GM18861 (cell line): ENCODE measurements around the gene CERCAM.
"Not testable (repeated sequence)": the region's sequence is repeated elsewhere in the genome, so short reads cannot be mapped to it uniquely, and the experiment has no call there.

Experiments
- ATAC-seq: cut with Tn5 transposase; IDR thresholded peaks from one replicate; pipeline ENCODE4 v1.9.1; 2021; ENCODE audit not compliant: unreplicated experiment

CERCAM gene

DNA sequence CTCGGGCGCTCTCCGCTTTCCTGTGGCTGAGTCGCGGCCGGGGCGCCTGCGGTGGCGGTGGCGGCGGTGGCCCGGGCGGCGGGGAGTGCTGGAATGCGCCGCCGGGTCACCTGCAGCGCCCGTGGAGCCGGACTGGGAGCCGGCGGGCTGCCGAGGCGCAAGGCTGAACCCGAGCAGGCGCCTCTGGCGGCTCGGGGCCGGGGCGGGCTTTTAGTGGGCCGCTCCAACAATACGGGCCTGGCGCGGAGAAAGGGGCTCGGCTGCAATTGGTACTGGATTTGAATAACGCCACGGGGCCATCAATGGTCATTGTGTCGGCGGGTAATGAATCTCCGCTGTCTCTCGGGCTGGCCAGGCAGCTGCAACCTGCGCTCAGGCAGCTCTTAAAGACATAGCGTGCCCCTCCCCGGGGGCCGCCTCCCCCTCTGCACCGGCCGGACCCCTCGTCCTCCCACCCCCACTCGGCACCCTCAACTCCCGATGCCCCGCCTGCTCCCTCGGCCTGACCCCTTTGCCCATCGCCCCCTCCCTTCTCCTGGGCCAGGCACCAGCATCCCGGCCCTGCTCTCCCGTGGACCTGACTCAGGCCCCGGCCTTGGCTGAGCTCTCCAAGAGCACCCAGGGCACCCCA lies 27.4 kb upstream of the CERCAM start:
- ATAC-seq, result no peak

DNA sequence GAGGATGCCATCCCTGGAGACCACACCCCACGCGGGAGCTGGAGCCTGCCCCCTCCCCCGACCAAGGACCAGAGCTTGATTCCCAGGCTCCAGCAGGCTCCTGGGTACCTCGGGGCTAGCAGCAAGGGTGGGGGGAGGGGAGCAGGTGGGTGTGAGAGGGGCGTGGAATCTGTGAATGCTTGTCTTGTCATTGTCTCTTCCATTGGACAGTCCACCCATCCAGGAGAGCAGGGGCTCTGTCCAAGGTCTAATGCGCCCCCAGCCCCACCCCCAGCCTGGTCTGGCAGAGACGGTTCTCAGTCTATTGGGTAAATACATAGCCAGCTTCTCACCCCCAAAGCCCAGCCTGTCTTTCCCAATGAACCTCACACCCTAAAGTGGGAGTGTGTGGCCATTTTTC lies 26.7 kb upstream of the CERCAM start:
- ATAC-seq, result no peak

DNA sequence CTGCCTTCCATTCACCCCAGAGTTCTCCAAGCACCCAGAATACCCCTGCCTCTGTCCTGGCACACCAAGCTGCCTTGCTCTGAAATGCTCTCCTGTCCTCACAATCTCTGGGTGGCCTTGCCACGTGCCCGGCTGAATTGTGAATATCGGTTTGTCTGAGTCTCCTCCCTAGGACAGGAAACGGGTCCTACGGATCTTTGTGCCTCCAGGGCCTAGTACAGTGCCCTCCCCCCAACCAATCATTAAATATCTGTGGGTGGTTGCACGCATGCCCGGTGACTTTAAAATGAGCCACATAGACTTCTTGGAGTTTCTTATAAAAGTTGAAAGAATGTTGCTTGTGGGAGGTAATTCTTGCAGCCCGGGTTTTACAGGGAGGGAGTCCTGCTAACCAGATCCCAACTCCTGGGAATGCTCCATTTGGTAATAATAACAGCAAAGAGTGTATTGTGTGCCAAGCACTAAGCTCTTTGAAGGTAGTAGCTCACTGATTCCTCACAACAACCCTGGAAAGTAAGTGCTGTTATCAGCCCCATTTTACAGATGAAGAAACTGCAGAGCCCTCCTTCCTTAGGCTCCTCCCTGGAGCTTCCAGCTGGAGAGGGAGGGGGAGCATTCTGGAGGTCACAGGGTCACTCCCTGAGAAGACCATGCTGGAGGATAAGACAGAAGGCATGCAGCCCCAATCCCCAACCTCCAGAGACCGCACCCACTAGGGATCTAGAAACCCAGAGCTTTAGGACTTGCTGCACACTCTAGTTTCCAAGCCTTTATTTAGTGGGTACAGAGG lies 26.1 kb upstream of the CERCAM start:
- ATAC-seq, result no peak

DNA sequence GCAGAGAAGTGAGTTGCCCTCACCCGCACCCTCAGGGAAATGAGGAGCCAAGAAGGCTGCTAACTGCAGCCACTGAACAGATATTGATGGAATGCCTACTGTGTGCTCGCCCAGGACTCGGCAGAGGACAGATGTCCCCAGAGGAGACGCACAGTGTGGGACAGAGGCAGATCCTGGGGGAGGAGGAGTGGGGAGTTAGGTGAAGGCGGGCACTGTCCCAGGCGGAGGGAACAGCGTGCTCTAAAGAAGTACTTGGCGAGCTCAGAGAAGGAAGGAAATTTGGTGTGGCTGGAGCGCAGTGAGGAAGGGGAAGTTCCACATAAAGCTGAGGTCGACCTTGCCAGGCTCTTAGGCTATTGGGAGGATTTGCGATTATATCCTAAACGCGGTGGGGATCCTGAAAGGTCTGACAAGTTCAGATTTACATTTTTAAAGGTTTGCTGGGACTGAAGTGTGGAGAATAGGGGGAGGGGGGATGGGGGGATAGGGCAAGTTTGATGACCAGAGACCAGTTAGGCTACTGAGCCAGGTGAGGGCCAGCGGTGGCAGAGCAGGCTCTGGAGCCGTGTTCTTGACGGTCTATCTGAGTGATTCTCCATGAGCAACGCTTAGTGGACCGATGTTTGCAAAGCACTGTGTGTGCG lies 23.6 kb upstream of the CERCAM start:
- no peak for ATAC-seq

DNA sequence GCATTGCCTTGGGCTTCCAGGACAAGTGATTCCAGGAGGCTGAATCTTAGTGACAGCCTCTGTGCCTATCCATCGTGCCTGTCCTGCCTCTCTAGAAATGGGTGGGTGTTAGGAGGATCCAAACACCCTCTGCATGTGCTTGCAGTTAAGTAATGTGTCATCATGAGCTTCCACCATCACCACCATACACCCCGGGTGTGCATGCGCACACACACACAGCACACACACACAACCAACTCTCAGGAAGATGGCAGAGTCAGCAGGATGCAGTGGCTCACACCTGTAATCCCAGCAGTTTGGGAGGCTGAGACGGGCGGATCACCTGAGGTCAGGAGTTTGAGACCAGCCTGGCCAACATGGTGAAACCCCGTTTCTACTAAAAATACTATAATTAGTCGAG lies 22.8 kb upstream of the CERCAM start:
- no peak for ATAC-seq

DNA sequence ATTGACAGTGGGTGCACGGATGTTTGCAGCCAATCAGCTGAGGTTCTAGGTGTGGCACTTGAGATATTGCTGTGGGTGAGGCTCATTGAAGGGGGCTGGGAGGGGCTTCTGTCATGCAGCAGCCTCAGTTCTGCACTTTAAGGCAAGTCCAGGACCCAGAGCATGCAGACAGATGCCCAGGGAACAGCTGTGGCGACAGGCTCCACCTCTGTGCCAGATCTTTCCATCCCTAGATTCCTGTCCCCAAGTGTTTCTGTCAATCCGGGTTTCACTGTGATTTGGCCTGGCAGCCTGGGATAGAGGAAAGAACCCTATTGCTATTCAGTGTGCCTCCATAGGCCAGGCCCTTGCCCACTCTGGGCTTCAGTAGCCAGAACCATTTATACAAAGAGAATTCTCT lies 20.8 kb upstream of the CERCAM start:
- ATAC-seq, result no peak

DNA sequence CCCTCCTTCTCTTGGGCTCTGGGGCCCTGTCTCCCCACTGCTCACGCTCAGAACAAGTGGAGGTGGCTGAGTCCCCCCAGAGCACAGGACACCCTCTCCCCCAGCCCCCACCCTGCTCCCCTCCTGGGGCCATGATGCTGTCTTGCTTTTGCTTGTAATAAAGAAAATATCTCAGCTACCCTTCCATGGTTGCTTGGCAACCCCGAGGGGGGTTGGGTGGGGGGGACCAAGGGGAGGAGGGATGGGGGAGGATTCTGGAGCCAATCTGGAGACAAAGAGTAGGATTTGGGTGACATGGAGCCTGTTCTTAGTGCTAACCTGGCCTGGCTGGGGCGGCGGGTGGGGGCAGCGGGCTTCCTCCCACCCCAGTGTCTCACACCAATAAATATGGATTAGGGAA lies 16.1 kb upstream of the CERCAM start:
- ATAC-seq, result no peak

DNA sequence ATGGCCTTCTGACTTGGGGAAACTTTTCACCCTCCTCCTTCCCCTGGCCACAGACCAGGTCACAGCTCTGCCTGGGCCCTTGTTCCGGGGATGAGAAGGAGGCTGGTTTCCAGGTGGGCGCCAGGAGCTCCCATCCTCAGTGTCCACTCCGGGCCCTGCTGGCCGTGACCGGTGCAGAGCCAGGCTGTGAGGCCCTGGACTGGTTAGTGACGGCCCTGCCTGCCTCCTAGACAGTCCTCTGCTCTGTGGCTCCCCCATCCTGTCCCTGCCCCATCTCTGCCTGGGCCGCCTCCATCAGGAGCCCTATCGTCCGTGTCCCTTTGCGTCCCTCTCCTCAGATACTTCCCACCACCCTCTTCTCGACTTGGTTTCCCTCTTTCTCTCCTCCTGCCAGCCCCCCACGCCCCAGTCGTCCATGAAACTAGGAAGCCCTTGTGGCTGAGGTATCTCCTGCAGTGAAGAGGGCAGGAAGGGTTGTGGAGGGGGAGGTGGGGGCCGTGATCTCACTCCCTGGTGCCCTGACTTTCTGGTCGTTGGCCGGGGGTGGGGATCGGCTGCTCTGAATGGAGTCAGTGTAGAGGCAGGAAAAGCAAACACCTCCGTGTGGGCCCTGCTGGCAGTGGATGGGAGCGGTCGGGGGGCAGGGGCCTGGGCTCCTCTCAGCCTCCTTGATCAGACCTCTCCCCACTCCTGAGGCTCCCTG lies 15.4 kb upstream of the CERCAM start:
- no peak for ATAC-seq

- ATAC-seq, result no peak
Measured at GRCh38 chr9:128405780-128406171, 14.9 kb upstream of the CERCAM start.

- no peak for ATAC-seq
Measured at GRCh38 chr9:128406848-128407391, 13.7 kb upstream of the CERCAM start.

DNA sequence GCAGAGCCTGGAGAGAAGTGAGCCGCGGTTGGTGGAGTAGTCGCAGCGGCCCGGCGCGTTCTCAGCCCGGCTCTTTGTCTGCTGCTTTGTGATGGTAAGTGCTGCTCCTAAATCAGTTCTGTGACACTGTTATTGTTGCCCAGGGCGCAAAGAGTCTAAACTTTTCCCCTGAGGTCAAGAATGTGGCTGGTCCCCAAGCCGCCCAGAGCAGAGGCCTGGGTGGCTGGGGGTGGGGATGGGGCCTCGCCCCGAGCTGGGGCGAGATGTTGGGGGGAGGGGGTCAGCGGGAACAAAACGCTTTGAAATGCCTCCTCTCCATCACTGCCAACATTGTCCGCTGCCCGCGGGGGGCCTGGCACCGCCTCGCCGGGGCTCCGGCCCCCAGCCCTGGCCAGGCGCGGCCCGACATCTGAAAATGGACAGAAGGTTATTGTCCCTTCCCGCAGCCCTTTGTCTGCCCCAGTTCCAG lies 11.7 kb upstream of the CERCAM start:
- no peak for ATAC-seq

GRCh38 chr9:128409450-128409849 lies 11.2 kb upstream of the CERCAM start:
- no peak for ATAC-seq

GRCh38 chr9:128409978-128410377 lies 10.7 kb upstream of the CERCAM start:
- ATAC-seq, result no peak

DNA sequence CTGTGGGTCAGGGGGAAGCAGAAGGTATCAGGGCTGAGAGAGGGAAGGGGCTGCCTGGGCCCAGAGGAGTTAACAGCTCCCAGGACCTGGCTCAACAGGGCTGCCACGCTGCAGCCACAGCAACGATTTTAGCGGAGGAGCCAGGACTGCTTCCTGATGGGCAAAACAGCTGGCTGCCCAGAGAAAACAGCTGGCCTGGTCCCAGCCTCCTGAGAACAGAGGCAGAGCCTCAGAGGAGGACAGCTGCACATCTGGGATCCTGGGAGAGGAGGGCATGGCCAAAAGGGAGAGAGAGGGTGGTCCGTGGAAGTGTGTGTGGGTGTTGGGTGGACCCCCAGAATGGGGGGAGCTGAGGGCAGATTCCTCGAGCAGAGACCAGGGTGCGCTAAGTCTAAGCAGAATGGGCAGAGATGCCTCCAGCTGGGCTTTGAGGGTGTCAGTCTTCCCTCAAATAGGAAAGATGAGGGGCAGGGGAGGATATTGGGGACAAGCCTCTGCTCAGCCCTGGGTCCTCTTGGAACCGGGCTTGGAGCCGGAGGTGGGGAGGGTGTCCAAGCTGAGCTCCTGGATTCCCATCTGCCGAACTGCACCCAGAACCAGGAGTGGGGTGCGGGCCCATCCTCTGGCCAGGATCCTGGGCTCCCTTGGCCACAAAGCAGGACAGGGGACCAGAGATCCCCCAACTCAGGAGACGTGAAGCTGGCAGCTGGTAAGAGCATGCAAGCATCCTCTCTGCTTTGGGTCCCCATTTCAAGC lies 9.1 kb upstream of the CERCAM start:
- no peak for ATAC-seq

DNA sequence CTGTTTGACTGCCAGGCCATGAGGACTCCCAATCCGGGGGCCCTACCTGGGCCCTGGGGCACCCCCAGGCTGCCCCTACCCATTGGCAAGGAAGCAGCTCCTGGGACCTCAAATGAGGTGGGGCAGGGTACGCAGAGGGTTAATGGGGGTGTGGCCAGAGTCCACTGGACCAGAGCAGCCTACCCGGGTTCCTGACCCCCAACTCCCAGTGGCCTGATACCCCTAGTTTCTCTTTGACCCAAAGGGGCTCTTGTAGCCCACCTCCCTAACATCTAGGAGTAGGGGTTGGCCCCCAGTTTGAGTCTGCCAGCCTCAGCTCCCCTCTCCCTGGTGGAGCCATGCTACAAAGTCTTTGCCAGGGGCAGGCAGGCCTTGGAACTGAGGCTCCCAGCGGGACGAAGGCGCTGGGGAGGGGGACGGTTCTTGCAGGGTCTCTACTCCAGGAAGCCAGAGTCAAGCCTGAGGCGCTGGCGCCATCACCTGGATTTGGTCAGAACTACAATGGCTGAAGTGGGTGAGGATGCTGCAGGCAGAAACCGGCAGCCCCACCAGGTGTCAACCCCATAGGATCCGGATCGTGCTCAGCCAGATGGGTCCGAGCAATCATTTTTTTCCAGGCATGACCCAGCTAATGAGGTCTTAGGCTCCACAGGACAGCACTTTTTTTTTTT lies 8.4 kb upstream of the CERCAM start:
- ATAC-seq, result no peak

DNA sequence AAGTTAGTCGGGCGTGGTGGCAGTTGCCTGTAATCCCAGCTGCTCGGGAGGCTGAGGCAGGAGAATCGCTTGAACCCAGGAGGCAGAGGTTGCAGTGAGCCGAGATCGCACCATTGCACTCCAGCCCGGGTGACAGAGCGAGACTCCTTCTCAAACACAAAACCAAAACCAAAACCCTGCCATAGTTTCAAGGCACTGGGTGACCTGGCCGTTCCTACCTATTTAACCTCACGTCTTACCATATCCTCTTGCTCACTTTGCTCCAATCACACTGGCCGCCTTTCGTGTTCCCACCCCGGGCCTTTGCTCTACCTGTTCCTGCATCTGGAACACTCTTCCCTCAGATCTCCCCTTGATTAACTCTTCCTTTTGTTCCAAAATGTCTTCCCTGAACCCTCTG lies 6.9 kb upstream of the CERCAM start:
- ATAC-seq, result not testable (repeated sequence)

GRCh38 chr9:128414461-128414860 lies 6.2 kb upstream of the CERCAM start:
- no peak for ATAC-seq

DNA sequence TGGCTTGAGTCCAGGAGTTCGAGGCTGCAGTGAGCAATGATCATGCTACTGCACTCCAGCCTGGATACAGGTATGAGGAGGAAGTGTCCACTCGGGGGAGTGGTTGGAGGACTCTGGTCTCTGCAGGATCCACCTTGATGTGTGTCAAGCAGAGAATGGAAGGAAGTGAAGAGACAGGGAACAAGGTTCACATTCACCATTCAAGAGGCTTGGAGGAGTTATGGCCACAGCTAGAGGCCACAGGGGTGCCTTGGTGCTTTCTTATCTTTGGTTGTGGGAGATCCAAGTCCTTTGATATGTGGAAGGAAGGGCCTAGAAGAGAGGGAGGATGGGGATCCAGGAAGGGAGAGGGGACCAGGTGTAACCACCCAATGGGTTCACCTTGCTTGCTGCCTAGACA lies 5.4 kb upstream of the CERCAM start:
- ATAC-seq, result no peak

GRCh38 chr9:128416014-128416413 lies 4.6 kb upstream of the CERCAM start:
- no peak for ATAC-seq

DNA sequence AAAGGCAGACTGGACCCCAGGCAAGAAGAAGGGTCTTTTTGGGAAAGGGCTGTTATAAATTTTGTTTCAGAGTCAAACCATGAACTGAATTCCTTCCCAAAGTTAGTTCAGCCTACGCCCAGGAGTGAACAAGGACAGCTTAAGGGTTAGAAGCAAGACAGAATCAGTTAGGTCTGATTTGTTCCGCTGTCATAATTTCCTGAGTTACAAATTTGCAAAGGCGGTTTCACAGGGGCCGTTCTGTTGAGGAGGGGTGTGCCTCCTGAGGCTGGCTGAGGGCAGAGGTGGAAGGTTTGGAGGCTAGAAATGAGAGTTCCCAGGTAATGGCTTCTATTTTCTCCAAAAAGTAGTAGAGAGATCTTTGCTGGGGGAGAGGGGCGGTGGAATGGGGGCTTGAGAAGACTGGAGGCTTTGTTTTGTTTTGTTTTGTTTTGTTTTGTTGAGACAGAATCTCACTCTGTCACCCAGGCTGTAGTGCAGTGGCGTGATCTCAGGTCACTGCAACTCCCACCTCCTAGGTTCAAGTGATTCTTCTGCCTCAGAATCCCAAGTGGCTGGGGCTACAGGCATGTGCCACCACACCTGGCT lies 4.1 kb upstream of the CERCAM start:
- ATAC-seq, result no peak
